ENCODE data around the gene DNAH1.
"Not testable (repeated sequence)": the region's sequence is repeated elsewhere in the genome, so short reads cannot be mapped to it uniquely, and the experiment has no call there.

DNAH1 gene

GRCh38 chr3:52327486-52328290 is 11.6 kb downstream of the DNAH1 start:
- no peaks in the 10 kb centered on the region for H3K27me3 ChIP-seq (ENCODE audit: low read depth, low read length)
- H3K9me3 ChIP-seq (ENCODE audit: control insufficient read depth in 1 of 2, low read length in 2 of 2), result no peaks in the 10 kb centered on the region
- no peak overlapping the region for H3K27ac ChIP-seq (ENCODE audit: low read length)
- H3K4me1 ChIP-seq (ENCODE audit: control insufficient read depth in 1 of 2, insufficient read depth in 2 of 2, low read length in 2 of 2), result no peaks in the 10 kb centered on the region
- H3K4me3 ChIP-seq (ENCODE audit: low read depth in 1 of 2, low read length in 2 of 2), result no peak overlapping the region
- H3K36me3 ChIP-seq (ENCODE audit: control insufficient read depth in 1 of 2, insufficient read depth in 2 of 2, low read length in 2 of 2), result peaks cover 3 to 4% of the 10 kb centered on the region in 2 donors

DNA sequence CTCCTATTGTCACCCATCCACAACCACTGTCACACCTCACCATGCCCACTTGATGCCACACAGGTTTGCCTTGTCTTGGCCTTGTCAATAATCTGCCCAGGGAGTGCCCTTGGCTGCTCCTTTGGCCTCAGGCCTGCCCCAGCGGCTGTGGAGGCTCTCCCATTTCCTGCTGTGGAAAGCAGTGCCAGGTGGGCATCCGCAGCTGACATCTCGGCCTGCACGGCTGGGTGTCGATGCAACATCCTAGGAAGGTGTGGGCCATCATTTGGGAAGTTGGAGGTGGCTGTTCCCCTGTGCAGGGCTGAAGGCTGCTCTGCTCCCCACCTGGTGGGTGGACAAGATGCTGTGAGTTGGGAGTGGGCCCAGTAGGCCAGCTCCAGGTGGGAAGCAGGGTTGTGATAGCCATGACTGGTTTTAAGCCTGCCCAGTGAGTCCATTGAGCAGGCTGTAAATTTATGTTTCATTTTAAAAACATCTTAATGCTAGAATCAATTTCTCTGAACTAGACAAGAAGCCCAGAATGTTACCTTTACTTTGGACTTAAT is 12.5 kb downstream of the DNAH1 start:
- H3K27ac ChIP-seq (ENCODE audit: low read length), result no peak overlapping the region
- no peaks in the 10 kb centered on the region for H3K27me3 ChIP-seq (ENCODE audit: low read depth, low read length)
- no peak overlapping the region for H3K4me3 ChIP-seq (ENCODE audit: low read depth in 1 of 2, low read length in 2 of 2)
- no peaks in the 10 kb centered on the region for H3K9me3 ChIP-seq (ENCODE audit: control insufficient read depth in 1 of 2, low read length in 2 of 2)
- H3K4me1 ChIP-seq (ENCODE audit: control insufficient read depth in 1 of 2, insufficient read depth in 2 of 2, low read length in 2 of 2), result no peaks in the 10 kb centered on the region
- H3K36me3 ChIP-seq (ENCODE audit: control insufficient read depth in 1 of 2, insufficient read depth in 2 of 2, low read length in 2 of 2), result peaks cover 3 to 4% of the 10 kb centered on the region in 2 donors

DNA sequence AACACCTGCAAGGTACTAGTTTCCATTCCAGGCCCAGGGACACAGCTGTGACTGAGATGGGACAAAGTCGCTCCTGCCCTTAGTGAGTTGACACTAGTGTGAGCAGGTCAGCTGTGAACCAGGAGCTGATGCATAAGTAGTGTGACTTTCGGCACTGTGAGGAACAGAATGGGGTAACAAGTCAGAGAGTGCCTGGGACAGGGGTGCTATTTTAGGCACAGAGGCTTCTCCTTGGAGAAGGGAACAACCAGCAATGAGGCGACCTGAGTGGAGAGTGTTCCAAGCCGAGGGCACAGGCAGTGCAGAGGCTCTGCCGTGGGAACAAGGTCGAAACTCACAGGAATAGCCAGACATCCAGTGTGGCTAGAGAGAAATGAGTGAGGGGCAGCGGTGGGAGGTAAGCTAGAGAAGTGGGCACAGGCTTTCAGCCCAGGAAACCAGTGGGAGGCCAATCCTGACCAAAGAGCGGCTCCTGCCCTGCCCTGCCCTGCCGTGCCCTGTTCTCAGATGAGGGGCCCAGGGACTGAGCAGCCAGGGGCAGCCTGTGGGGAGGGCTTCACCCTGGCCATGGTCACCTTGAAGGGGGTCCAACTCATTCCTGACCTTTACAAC is 14.2 kb downstream of the DNAH1 start:
- Histone ChIP-seq H3K36me3 (ENCODE audit: control insufficient read depth in 1 of 2, insufficient read depth in 2 of 2, low read length in 2 of 2) (peaks cover 3 to 4% of the 10 kb centered on the region in 2 donors), H3K9me3 (ENCODE audit: control insufficient read depth in 1 of 2, low read length in 2 of 2) (no peaks in the 10 kb centered on the region), H3K4me3 (ENCODE audit: low read depth in 1 of 2, low read length in 2 of 2) (no peak overlapping the region), H3K27ac (ENCODE audit: low read length) (no peak overlapping the region), H3K27me3 (ENCODE audit: low read depth, low read length) (no peaks in the 10 kb centered on the region), H3K4me1 (ENCODE audit: control insufficient read depth in 1 of 2, insufficient read depth in 2 of 2, low read length in 2 of 2) (no peaks in the 10 kb centered on the region)

DNA sequence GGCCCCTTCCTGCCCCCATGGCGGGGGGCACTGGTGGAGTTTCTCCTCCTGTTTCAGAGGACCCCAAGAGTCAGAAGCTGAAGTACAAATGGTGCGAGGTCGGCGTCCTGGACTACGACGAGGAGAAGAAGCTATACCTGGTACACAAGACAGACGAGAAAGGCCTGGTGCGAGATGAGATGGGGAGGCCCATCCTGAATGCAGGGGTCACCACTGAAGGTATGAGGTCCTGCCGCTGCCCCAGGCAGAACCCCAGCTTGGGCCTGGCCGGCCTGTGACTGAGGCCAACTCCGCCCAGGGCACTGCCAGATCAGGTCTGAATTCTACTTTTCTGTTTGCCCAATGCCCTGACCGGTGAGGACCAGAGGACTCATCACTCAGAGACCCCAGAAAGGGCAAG is 15.0 kb downstream of the DNAH1 start:
- Histone ChIP-seq H3K27me3 (ENCODE audit: low read depth, low read length) (no peaks in the 10 kb centered on the region), H3K36me3 (ENCODE audit: control insufficient read depth in 1 of 2, insufficient read depth in 2 of 2, low read length in 2 of 2) (peaks cover 3 to 4% of the 10 kb centered on the region in 2 donors), H3K9me3 (ENCODE audit: control insufficient read depth in 1 of 2, low read length in 2 of 2) (no peaks in the 10 kb centered on the region), H3K4me1 (ENCODE audit: control insufficient read depth in 1 of 2, insufficient read depth in 2 of 2, low read length in 2 of 2) (no peaks in the 10 kb centered on the region), H3K4me3 (ENCODE audit: low read depth in 1 of 2, low read length in 2 of 2) (no peak overlapping the region), H3K27ac (ENCODE audit: low read length) (no peak overlapping the region)

- Histone ChIP-seq H3K9me3 (ENCODE audit: control insufficient read depth in 1 of 2, low read length in 2 of 2) (no peaks in the 10 kb centered on the region), H3K4me1 (ENCODE audit: control insufficient read depth in 1 of 2, insufficient read depth in 2 of 2, low read length in 2 of 2) (no peaks in the 10 kb centered on the region), H3K36me3 (ENCODE audit: control insufficient read depth in 1 of 2, insufficient read depth in 2 of 2, low read length in 2 of 2) (peaks cover 3 to 4% of the 10 kb centered on the region in 2 donors), H3K4me3 (ENCODE audit: low read depth in 1 of 2, low read length in 2 of 2) (no peak overlapping the region), H3K27me3 (ENCODE audit: low read depth, low read length) (no peaks in the 10 kb centered on the region), H3K27ac (ENCODE audit: low read length) (no peak overlapping the region)
Measured at GRCh38 chr3:52331906-52332305, 15.8 kb downstream of the DNAH1 start.

GRCh38 chr3:52333869-52334557 is 17.9 kb downstream of the DNAH1 start:
- Histone ChIP-seq H3K4me3 (ENCODE audit: low read depth in 1 of 2, low read length in 2 of 2) (no peak overlapping the region), H3K27me3 (ENCODE audit: low read depth, low read length) (no peaks in the 10 kb centered on the region), H3K27ac (ENCODE audit: low read length) (no peak overlapping the region), H3K36me3 (ENCODE audit: control insufficient read depth in 1 of 2, insufficient read depth in 2 of 2, low read length in 2 of 2) (peaks cover 3 to 4% of the 10 kb centered on the region in 2 donors), H3K9me3 (ENCODE audit: control insufficient read depth in 1 of 2, low read length in 2 of 2) (no peaks in the 10 kb centered on the region), H3K4me1 (ENCODE audit: control insufficient read depth in 1 of 2, insufficient read depth in 2 of 2, low read length in 2 of 2) (no peaks in the 10 kb centered on the region)

DNA sequence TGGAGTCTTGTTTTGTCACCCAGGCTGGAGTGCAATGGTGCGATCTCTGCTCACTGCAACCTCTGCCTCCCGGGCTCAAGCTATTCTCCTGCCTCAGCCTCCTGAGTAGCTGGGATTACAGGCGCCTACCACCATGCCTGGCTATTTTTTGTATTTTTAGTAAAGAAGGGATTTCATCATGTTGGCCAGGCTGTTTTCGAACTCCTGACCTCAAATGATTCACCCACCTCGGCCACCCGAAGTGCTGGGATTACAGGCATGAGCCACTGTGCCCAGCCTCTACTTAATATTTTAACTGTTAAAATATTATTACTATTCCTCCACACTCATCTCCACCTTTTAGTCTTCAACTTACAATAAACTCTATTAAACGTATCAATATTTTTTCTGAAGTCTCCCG is 22.0 kb downstream of the DNAH1 start:
- not testable (repeated sequence) for H3K4me3 ChIP-seq (ENCODE audit: low read depth in 1 of 2, low read length in 2 of 2); H3K27ac ChIP-seq (ENCODE audit: low read length); H3K27me3 ChIP-seq (ENCODE audit: low read depth, low read length); H3K9me3 ChIP-seq (ENCODE audit: control insufficient read depth in 1 of 2, low read length in 2 of 2); H3K36me3 ChIP-seq (ENCODE audit: control insufficient read depth in 1 of 2, insufficient read depth in 2 of 2, low read length in 2 of 2); H3K4me1 ChIP-seq (ENCODE audit: control insufficient read depth in 1 of 2, insufficient read depth in 2 of 2, low read length in 2 of 2)

- no peaks in the 10 kb centered on the region for H3K4me1 ChIP-seq (ENCODE audit: control insufficient read depth in 1 of 2, insufficient read depth in 2 of 2, low read length in 2 of 2)
- no peaks in the 10 kb centered on the region for H3K9me3 ChIP-seq (ENCODE audit: control insufficient read depth in 1 of 2, low read length in 2 of 2)
- no peaks in the 10 kb centered on the region for H3K27me3 ChIP-seq (ENCODE audit: low read depth, low read length)
- no peak overlapping the region for H3K4me3 ChIP-seq (ENCODE audit: low read depth in 1 of 2, low read length in 2 of 2)
- no peaks in the 10 kb centered on the region for H3K36me3 ChIP-seq (ENCODE audit: control insufficient read depth in 1 of 2, insufficient read depth in 2 of 2, low read length in 2 of 2)
- H3K27ac ChIP-seq (ENCODE audit: low read length), result no peak overlapping the region
Measured at GRCh38 chr3:52339612-52340011, 23.5 kb downstream of the DNAH1 start.

DNA sequence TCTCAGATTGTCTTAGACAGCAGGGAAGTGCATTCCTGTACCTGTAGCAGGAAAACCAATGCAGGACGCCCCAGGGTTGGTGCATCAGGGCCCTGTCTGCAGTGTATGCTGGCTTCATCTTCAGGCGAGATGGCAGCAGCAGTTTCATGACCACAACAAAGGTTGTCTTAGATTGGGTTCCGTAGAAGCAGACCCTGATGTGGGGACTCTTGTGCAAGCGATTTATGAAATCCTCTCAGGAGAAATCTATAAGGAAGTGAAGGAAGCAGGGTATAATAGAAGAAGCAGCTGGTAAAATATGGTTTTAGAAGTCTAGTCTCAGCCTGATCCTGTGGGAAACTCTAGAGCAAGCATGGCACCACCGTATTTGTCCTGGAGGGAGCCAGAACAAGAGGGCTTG is 25.0 kb downstream of the DNAH1 start:
- peaks cover 0 to 4% of the 10 kb centered on the region in 2 donors for H3K36me3 ChIP-seq (ENCODE audit: control insufficient read depth in 1 of 2, insufficient read depth in 2 of 2, low read length in 2 of 2)
- no peaks in the 10 kb centered on the region for H3K27me3 ChIP-seq (ENCODE audit: low read depth, low read length)
- H3K4me1 ChIP-seq (ENCODE audit: control insufficient read depth in 1 of 2, insufficient read depth in 2 of 2, low read length in 2 of 2), result peaks cover 0 to 7% of the 10 kb centered on the region in 2 donors
- H3K4me3 ChIP-seq (ENCODE audit: low read depth in 1 of 2, low read length in 2 of 2), result no peak overlapping the region
- H3K27ac ChIP-seq (ENCODE audit: low read length), result no peak overlapping the region
- H3K9me3 ChIP-seq (ENCODE audit: control insufficient read depth in 1 of 2, low read length in 2 of 2), result no peaks in the 10 kb centered on the region

- H3K4me1 ChIP-seq (ENCODE audit: control insufficient read depth in 1 of 2, insufficient read depth in 2 of 2, low read length in 2 of 2), result peaks cover 0 to 15% of the 10 kb centered on the region in 2 donors
- H3K27ac ChIP-seq (ENCODE audit: low read length), result no peak overlapping the region
- peaks cover 9% of the 10 kb centered on the region in 2 donors for H3K36me3 ChIP-seq (ENCODE audit: control insufficient read depth in 1 of 2, insufficient read depth in 2 of 2, low read length in 2 of 2)
- H3K9me3 ChIP-seq (ENCODE audit: control insufficient read depth in 1 of 2, low read length in 2 of 2), result no peaks in the 10 kb centered on the region
- H3K27me3 ChIP-seq (ENCODE audit: low read depth, low read length), result no peaks in the 10 kb centered on the region
- no peak overlapping the region for H3K4me3 ChIP-seq (ENCODE audit: low read depth in 1 of 2, low read length in 2 of 2)
Measured at GRCh38 chr3:52343946-52344600, 28.0 kb downstream of the DNAH1 start.

Measured in muscle layer of duodenum (tissue), 2 donors.